Liver (tissue), 9 donors: ENCODE measurements around the gene IFI16. TPM values are rescaled to one million over a fixed set of nuclear protein-coding genes. Genes with fewer than 3 reads are reported as not detected.

Source experiments
- DNase-seq: peaks from one replicate; pipeline ENCODE4 v3.0.0-alpha.2; 2017; ENCODE audit warnings: low spot score
- H3K27ac ChIP-seq, 2 donors: one replicate each; pipeline ENCODE4 v1.7.0; 2013; ENCODE audit warnings: inconsistent platforms in 2 of 2, low read length in 2 of 2, control low read depth in 1 of 2, low read depth in 1 of 2, mild to moderate bottlenecking in 1 of 2
- H3K27me3 ChIP-seq, 4 donors: one replicate each; pipeline versions ENCODE4 v1.6.1 to v1.7.0; 2013; ENCODE audit warnings: low read length in 3 of 4, inconsistent platforms in 1 of 4, mild to moderate bottlenecking in 1 of 4, moderate library complexity in 1 of 4; ENCODE audit not compliant: control insufficient read depth in 4 of 4, insufficient read depth in 4 of 4
- H3K36me3 ChIP-seq, 4 donors: one replicate each; pipeline versions ENCODE4 v1.6.1 to v1.7.0; 2013; ENCODE audit warnings: low read length in 3 of 4, mild to moderate bottlenecking in 3 of 4, low read depth in 1 of 4, moderate library complexity in 1 of 4; ENCODE audit not compliant: control insufficient read depth in 4 of 4, insufficient read depth in 3 of 4
- H3K4me1 ChIP-seq, 4 donors: one replicate each; pipeline versions ENCODE4 v1.6.1 to v1.7.0; 2013; ENCODE audit warnings: low read length in 3 of 4, mild to moderate bottlenecking in 3 of 4, moderate library complexity in 1 of 4; ENCODE audit not compliant: control insufficient read depth in 4 of 4, insufficient read depth in 4 of 4
- H3K4me3 ChIP-seq, 3 donors: one replicate each; pipeline versions ENCODE4 v1.6.1 to v1.7.0; 2013; ENCODE audit warnings: low read length in 3 of 3, control low read depth in 1 of 3, low read depth in 1 of 3, mild to moderate bottlenecking in 1 of 3
- H3K9ac ChIP-seq, 2 donors: one replicate each; pipeline ENCODE4 v1.7.0; 2013; ENCODE audit warnings: low read length in 2 of 2, mild to moderate bottlenecking in 2 of 2, moderate library complexity in 2 of 2, control low read depth in 1 of 2, low read depth in 1 of 2
- H3K9me3 ChIP-seq, 4 donors: one replicate each; pipeline versions ENCODE4 v1.6.1 to v1.7.0; 2013; ENCODE audit warnings: low read length in 3 of 4; ENCODE audit not compliant: control insufficient read depth in 4 of 4
- EGR1 ChIP-seq, 2 donors: IDR thresholded peaks; 2 replicates each; pipeline ENCODE4 v1.6.1; 2016 to 2018; ENCODE audit warnings: antibody characterized with exemption in 2 of 2, low read depth in 2 of 2
- FOXA1 ChIP-seq: IDR thresholded peaks from 2 replicates; pipeline ENCODE4 v1.6.1; 2016; ENCODE audit warnings: antibody characterized with exemption
- FOXA2 ChIP-seq: IDR thresholded peaks from 2 replicates; pipeline ENCODE4 v1.6.1; 2016; ENCODE audit warnings: antibody characterized with exemption
- GABPA ChIP-seq, 2 donors: IDR thresholded peaks in 1 of 2; conservative IDR thresholded peaks in 1 of 2; 2 replicates each; pipeline ENCODE4 v1.6.1; 2016; ENCODE audit warnings: antibody characterized with exemption in 2 of 2, mild to moderate bottlenecking in 1 of 2, moderate library complexity in 1 of 2
- HNF4A ChIP-seq, 2 donors: conservative IDR thresholded peaks; 2 replicates each; pipeline ENCODE4 v1.6.1; 2016; ENCODE audit warnings: antibody characterized with exemption in 2 of 2, mild to moderate bottlenecking in 2 of 2
- HNF4G ChIP-seq: IDR thresholded peaks from 2 replicates; pipeline ENCODE4 v1.6.1; 2016; ENCODE audit warnings: antibody characterized with exemption
- JUND ChIP-seq, 2 donors: IDR thresholded peaks; 2 replicates each; pipeline ENCODE4 v1.6.1; 2016; ENCODE audit warnings: antibody characterized with exemption in 2 of 2
- NR2F2 ChIP-seq: IDR thresholded peaks from 2 replicates; pipeline ENCODE4 v1.6.1; 2016; ENCODE audit warnings: antibody characterized with exemption
- RAD21 ChIP-seq, 2 donors: IDR thresholded peaks; 2 replicates each; pipeline ENCODE4 v1.6.1; 2016; ENCODE audit warnings: antibody characterized with exemption in 2 of 2, mild to moderate bottlenecking in 2 of 2
- REST ChIP-seq: IDR thresholded peaks from 2 replicates; pipeline ENCODE4 v1.6.1; 2016; ENCODE audit warnings: antibody characterized with exemption, mild to moderate bottlenecking
- RXRA ChIP-seq, 2 donors: IDR thresholded peaks; 2 replicates each; pipeline ENCODE4 v1.6.1; 2017 to 2018; ENCODE audit warnings: antibody characterized with exemption in 2 of 2, mild to moderate bottlenecking in 1 of 2
- SP1 ChIP-seq: IDR thresholded peaks from 2 replicates; pipeline ENCODE4 v1.6.1; 2018; ENCODE audit warnings: antibody characterized with exemption, mild to moderate bottlenecking
- TAF1 ChIP-seq: conservative IDR thresholded peaks from 2 replicates; pipeline ENCODE4 v1.6.1; 2016; ENCODE audit warnings: antibody characterized with exemption, mild to moderate bottlenecking
- YY1 ChIP-seq: IDR thresholded peaks from 2 replicates; pipeline ENCODE4 v1.6.1; 2016; ENCODE audit warnings: antibody characterized with exemption, mild to moderate bottlenecking
- ZBTB33 ChIP-seq: IDR thresholded peaks from 2 replicates; pipeline ENCODE4 v1.6.1; 2016; ENCODE audit warnings: antibody characterized with exemption
- WGBS: extraction: QIAGEN DNeasy Blood & Tissue Kit; methylation state at CpG from one replicate; pipeline ENCODE4 v1.1.7; 2013; 5-methylcytosine and 5-hydroxymethylcytosine counted together
- polyA plus RNA-seq, 2 donors: library from polyadenylated mRNA; stranded (reverse) in 1 of 2; unstranded in 1 of 2; fragments of 200-250 nt in 1 of 2; fragments of >200 nt in 1 of 2; fragmentation: Nextera tagmentation in 1 of 2; extraction: Ambion mirVana in 1 of 2; gene quantifications; one replicate each; pipeline versions ENCODE4 v1.2.1 to v1.2.3, GENCODE V29; 2013 to 2015
- total RNA-seq, 2 donors: library from RNA; depleted of rRNA; stranded (reverse); fragments of >200 nt; gene quantifications; one replicate each; pipeline ENCODE4 v1.2.3, GENCODE V29; 2014
- TF ChIP-seq, protein P1 (sequence below): IDR thresholded peaks from 2 replicates; pipeline ENCODE4 v1.6.1; 2016; ENCODE audit warnings: antibody characterized with exemption
- TF ChIP-seq, protein P2 (sequence below): fragments of 150-350 bp; IDR thresholded peaks from 2 replicates; pipeline ENCODE4 v1.5.1; 2017; ENCODE audit warnings: improper control_type of control experiment, low read depth, low read length; ENCODE audit not compliant: missing input control
- TF ChIP-seq, protein P3 (sequence below): IDR thresholded peaks from 2 replicates; pipeline ENCODE4 v1.6.1; 2016; ENCODE audit warnings: antibody characterized with exemption
- donor health status: healthy.
- donor health status: healthy.
- donor health status: healthy.
- donor health status: healthy.
- donor health status: healthy.

Gene IFI16
- total and polyA plus RNA-seq, 4 donors, result 7.9 to 10.3 (median 9.0) TPM

- no peak overlapping the region for H3K9ac ChIP-seq
- 54% methylated on average over 4 of the region's 4 CpGs for WGBS
- no peak overlapping the region for H3K4me3 ChIP-seq
- H3K4me1 ChIP-seq, result no peaks in the 10 kb centered on the region
- peak overlapping the region; percentile 36 for H3K27ac ChIP-seq
- peaks cover 0 to 15% (median 3%) of the 10 kb centered on the region in 4 donors for H3K36me3 ChIP-seq
- H3K9me3 ChIP-seq, result no peaks in the 10 kb centered on the region
- H3K27me3 ChIP-seq, result peaks cover 0 to 2% (median 0%) of the 10 kb centered on the region in 4 donors
- no peak for TF ChIP-seq FOXA2
- peak; percentile 9 to 40 for TF ChIP-seq GABPA (IDR thresholded peaks at IDR 0.05 in 1 of 2, conservative IDR thresholded peaks at IDR 0.05 in 1 of 2)
- TF ChIP-seq EGR1 (IDR thresholded peaks at IDR 0.05; ENCODE audit: low read depth in 2 of 2), result no peak
- no peak for TF ChIP-seq REST
- peak in 1 of 2 donors; percentile 7 for TF ChIP-seq RAD21 (IDR thresholded peaks at IDR 0.05)
- no peak for TF ChIP-seq HNF4G
- TF ChIP-seq JUND (IDR thresholded peaks at IDR 0.05), result peak in 1 of 2 donors; percentile 70
- no peak for TF ChIP-seq FOXA1
- TF ChIP-seq, protein P1, sequence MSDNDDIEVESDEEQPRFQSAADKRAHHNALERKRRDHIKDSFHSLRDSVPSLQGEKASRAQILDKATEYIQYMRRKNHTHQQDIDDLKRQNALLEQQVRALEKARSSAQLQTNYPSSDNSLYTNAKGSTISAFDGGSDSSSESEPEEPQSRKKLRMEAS, result peak; percentile 99
- TF ChIP-seq TAF1, result no peak
- peak in 1 of 2 donors; percentile 5 for TF ChIP-seq RXRA (IDR thresholded peaks at IDR 0.05)
- no peak for TF ChIP-seq HNF4A (conservative IDR thresholded peaks at IDR 0.05)
- TF ChIP-seq YY1, result peak; percentile 32
- TF ChIP-seq, protein P2, sequence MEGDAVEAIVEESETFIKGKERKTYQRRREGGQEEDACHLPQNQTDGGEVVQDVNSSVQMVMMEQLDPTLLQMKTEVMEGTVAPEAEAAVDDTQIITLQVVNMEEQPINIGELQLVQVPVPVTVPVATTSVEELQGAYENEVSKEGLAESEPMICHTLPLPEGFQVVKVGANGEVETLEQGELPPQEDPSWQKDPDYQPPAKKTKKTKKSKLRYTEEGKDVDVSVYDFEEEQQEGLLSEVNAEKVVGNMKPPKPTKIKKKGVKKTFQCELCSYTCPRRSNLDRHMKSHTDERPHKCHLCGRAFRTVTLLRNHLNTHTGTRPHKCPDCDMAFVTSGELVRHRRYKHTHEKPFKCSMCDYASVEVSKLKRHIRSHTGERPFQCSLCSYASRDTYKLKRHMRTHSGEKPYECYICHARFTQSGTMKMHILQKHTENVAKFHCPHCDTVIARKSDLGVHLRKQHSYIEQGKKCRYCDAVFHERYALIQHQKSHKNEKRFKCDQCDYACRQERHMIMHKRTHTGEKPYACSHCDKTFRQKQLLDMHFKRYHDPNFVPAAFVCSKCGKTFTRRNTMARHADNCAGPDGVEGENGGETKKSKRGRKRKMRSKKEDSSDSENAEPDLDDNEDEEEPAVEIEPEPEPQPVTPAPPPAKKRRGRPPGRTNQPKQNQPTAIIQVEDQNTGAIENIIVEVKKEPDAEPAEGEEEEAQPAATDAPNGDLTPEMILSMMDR, result peak; percentile 4
- TF ChIP-seq, protein P3, sequence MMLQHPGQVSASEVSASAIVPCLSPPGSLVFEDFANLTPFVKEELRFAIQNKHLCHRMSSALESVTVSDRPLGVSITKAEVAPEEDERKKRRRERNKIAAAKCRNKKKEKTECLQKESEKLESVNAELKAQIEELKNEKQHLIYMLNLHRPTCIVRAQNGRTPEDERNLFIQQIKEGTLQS, result no peak
- no peak for TF ChIP-seq NR2F2
- TF ChIP-seq ZBTB33, result no peak
- no peak for TF ChIP-seq SP1
- no peak for DNase-seq
These were observed 5.8 kb downstream of the IFI16 start for GRCh38 chr1:159015440-159015909.
